Pons (tissue), 1 donor: ENCODE results near the gene TLE3.

Experiments
- DNase-seq: peaks from one replicate; pipeline ENCODE4 v3.0.0-alpha.2; 2016; ENCODE audit warnings: low spot score

Gene TLE3

DNA sequence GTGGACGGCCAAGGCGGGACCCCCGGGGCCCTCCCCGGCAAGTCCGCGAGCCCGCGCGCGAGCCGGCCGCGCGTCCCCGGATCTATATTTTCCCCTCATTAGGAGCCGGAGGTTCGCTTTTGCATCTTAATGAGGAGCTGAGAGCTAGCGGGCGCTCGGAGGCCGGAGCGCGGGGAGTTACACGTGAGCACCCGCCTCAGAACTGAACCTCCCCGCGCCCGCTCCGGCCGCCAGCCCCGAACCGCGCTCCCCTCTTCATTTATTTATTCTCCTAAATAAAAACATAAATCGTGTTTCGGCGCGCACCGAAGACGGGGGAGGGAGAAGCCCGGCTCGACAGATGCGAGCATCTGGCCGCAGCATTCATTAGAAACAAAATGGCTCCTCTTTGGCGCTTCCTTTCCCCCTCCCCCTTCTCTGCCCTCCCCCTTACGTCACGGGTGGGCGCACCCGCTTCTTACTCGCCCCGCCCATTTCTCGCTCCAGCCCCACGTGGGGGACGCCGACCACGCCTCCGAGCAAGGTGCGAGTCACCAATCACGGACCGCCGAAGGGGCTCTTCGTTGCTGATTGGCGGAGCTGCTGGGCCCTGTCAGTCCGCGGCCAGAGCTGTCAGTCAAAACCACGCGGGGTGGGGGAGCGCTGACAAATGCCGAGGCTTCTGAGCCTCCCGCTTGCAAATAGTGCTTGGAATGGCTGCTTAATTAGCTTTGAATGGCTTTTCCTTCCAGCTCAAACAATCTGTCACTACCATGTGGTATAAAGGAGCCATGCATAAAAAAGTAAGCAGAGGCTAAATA, 1.6 kb upstream of the TLE3 start:
- peak; percentile 98 for DNase-seq

DNA sequence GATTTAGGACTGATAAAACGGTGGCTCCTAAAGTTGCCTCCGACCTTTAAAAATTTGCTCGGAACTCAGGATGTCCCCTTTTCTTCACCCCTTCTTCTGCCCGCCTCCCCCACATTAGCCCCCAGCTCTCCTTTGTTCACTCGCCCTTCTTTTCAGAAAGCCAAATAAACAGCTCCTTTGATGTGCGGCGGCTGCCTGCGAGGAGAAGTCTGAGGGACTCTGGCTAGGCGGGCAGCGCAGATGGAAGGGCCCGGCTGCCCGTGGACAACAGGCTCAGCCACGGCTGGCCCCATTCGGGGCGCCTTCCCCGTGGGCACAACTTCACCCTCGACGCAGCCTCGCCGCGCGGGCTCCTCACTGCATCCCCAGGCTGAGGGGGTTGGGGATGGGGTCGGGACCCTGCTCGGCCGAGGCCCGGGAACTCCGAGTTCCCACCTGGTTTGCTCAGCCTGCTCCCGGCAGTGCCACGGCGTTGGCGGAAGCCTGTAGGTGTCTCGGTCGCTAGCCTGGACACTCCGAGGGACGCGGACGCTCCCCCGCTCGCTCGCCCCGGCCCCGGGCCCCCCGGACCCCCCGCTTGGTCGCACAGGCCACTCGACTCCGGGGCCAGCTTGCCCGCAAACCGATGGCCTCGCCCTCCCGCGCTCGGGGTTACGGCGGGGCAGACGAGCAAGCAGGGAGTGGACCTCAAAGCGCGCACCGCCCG, 897 bp upstream of the TLE3 start:
- DNase-seq = peak; percentile 64

DNA sequence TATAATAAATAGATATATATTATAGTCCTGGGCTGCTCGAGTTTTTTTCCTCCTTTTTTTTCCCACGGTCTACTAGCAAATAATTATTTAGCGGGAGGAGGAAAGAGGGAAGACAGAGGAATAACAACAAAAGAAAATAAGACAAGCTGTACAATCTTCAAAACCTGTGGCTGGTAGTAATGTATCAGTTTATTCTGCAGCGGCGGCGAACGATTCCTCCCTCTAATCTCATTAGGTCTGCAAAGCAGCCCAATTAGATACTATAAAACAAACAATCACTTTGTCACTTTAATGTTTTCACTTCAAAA, 390 bp upstream of the TLE3 start:
- no peak for DNase-seq

DNA sequence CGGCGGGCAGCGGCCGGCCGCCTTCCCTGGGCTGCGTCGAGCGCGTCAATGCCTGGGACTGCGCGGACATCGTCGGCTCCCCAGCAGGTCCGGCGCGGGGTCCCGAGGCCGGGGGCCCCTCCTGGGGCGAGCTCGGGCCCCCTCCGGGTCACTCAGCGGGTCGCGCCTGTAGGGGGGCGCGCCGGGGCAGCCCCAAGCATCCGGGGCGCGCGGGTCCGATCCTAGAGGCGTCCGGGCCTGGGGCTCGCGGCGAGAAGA, 725 bp downstream of the TLE3 start:
- DNase-seq = no peak

DNA sequence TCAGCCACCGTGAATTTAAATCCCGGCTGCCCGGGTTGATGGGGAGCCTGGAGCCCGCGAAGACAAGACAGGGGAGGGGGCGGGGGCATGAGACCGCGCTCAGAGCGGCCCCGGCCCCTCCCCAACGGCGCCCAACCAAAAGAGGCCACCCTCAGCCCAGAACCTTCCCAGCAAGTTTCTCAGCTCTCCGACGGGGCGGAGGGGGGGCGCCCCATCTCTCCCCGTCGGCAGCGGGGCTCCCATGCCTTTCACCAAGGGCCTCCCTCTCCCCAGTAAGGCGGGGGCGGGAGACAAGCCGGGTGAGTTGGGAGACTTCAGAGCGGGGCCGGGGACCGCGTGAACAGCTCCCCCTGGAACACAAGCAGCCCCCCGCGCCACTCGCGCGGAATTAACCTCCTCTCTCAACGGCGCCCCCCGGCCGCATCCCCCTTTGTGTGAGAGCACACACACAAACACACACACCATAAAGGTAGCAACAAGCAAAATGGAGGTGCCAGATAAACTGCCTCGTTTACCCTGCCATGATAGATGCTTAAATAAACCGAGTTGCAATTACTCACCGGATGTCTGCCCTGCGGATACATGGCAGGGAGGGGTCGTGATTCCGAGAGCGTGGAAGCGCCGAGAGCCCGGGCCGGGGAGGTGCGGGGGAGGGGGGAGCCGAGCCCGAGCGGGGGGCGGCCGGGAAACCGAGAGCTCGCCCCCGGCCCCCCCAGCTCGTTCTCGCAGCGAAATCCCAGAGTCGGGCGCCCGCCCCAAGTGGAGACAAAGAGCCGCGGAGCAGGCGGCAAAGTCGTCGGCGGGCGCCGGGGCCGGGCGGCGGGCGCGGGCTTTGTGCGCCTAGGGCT, 1.3 kb downstream of the TLE3 start:
- DNase-seq = no peak

DNA sequence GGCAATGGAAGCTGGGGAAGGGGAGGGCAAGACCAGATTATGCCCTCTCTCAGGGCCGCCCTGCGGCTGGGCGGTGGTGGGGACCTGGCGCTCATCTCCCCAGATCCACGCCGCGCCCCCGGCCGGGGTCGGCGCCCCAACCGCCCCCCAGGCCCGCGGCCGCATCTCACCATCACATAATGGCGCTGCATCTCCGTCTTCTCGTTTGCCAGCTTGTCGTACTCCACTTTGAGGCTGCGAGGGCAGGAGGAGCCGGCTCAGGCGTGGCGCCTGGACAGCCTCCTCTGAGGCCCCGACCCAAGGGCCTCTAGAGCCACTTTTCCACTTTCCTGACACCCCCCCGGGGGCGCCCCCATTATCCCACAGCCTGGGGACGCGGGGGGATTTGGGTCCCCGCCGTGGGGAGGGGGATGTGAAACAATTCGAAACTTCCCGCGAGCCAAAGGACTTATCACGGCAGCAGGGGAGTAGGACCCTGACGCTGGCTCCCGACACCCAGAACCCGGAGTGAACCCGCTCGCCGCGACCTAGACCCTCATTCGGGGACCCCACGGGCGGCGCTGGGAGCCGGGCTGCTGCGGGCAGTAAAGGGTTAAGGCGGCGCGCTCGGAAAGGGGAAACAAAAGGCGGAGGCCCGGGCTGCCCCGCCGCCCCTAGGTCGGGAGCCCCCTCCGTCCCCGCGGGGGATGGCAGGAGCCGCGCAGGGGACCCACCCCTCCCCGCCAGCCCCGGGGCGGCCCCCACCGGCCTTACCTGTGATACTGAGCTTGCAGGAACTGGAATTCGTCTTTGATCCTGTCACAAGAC, 2.1 kb downstream of the TLE3 start:
- DNase-seq = no peak

DNA sequence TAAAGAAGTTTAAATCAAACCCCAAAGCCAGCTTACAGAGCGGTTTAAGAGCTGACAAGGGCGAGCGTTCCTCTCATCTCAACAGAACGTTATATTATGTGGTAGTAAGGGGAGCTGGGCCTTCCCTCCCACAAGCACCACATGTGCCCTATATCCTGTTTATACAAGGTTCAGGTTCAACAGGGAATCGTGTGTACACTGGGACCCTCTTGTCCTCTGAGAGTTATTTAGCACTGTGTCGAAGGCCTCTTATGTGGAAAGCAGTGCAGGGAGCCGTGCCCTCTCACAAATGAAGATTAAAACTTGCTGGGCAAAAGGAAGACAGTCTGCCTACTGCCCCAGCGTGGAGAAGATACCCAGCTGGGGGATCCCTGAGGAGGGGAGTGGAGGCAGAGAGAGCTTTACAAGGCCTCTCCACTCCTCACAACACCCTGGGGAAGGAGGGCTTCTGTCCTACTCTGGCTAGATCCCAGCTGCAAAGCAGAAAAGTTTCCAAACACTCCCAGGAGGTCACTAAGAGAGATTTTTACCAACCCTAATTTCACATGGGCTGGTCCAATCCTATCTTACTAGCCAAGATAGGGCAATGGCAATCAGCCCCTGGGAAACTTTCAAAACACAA, 2.9 kb downstream of the TLE3 start:
- DNase-seq = no peak

DNA sequence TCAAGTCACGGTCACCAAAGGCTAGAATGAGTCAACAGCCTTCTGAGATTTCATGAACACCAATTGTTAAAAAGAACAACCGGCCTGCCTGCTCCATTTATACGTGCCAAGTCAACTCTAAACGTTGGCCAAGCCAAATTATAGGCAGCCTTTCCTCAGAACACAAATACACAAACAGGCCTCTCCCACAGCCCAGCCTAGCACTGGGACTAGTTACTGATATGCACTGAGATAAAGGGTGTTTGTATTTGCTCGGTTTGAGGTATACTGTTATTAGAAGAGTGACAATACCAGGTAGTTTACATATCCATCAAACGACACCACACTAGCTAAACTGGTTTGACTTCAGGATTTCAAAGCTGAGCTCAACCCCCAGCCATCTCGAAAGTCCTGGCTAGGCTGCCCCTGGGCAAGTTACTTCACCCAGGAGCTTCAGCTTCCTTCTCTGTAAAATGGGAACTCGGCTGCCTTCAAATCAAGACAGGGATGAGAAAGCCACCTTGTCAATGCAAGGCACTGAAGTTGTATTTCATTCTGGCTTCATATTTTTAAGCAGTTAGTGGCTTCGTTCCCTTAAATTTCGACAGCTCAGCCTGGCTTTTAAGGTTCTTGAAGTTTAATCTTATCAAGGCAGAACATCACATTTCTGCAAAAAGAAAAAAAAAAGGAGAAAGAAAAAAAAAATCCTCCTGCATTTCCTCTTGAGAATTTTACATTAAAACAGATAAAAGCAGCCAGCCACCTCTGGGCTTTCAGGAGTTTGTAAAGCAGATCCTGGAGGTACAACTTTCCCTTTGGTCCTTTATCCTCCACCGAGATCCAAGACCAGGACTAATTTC, 4.0 kb downstream of the TLE3 start:
- no peak for DNase-seq

DNA sequence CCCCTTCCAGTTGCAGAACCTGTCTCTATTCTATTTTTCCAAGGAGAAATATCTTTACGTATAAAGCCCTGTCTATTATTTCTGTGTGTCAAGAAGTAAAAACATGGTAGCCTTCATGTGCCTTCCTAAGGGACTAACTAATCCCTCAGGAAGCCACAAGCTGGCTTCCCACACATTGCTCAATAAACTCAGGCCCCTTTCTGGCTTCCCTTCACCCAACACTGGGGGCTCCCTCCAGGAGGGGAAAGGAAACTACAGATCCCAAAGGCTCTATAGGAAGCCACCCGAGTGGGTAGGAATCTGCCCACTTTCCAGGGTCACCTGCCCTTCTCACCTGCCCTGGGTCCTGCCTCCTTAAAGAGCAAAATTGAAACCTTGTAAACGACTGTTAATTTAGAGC, 4.6 kb downstream of the TLE3 start:
- no peak for DNase-seq

DNA sequence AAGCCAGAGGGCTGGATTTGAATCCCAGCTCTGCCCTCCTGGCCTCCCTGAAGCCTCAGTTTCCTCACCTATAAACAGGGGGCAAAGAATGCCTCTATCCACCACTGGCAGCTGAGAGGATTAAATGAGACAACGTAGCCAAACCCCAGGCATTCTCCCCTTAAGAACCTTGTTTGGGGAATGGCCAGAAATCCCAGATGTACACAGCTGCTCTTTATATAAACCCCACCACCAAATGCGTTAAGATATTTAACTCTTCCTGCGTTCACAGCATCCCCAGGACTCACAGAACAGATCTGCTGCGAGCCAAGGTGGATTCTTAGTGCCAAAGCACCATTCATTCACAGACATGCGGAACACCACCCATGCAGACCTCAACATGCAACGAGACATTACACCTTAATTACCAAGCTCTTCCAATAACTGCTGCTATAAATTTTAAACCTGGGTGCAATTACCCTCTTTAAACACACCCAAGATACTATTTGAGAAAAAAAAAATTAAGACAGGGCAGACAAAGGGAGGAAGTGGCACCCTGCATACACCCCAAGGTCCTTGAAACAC, 5.2 kb downstream of the TLE3 start:
- no peak for DNase-seq

DNA sequence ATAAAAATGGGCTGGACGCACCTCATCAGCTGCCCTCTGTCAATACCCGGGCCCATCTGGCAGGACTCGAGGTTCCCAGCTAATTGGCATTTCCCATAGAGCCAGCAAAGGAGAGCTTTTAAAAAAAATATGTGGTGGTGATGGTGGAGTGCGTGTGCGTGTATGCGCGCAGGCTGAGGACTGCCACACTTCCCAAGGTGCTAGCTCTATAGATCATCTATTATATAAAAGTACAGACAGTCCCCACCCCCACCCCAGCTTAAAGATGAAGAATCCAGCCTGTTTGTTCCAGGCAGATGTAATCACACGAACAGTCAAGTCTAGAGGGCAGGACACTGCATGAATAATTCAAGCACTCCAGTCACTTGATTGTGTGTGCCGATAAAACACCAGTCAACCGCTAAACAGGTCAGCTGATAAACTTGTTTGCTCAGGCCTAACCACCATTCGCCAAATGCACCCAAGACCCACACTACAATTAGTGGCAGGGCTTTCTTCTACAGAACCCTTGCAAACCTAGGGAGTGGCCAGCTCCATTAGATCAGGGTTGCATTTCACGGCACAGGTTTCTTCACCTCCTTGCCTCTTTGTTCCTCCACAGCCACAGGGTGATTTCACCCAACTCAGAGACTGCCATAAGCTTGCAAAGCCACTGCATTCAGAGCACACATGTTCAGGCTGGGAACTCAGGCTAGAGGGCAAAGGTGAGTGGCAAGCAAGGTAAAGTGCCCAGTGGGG, 5.8 kb downstream of the TLE3 start:
- DNase-seq = no peak

DNA sequence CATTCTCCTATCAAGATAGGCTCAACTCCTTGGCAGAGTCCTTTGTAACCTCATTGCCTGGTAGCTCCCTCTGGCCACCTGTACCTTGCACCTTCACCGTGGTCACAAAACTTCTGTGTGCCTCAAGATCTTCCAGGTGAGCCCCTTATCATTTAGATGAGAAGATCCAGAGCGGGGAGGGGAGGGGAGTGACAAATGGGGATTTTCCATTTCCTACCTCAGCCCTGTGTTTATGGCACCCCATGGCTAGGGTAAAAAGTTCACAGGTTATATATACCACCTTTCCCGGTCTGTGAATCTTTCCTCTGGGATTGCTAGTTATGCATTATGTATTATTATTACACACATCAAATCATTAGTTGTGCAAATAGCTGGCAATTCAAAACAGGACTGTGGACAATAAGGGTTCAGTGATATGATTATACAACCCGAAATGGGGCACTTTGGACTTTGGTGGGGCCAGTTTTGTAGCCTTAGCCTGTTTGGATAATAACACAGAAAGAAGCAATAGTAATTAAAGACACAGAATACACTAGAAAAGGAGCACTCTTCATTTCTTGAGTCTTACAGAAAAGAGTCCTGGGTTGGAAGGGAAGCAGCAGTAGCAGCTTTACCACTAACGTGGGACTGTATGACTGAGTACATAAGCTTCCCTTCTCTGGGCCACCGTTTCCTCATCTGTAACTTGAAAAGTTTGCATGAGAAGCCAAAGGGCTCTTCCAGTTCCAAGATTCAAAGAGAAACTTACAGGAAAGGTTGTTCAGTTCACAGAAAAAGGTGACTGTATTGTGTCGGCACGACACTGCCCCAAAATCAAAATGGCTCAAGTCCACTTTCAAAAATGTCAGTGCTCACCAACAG, 7.1 kb downstream of the TLE3 start:
- DNase-seq = no peak

DNA sequence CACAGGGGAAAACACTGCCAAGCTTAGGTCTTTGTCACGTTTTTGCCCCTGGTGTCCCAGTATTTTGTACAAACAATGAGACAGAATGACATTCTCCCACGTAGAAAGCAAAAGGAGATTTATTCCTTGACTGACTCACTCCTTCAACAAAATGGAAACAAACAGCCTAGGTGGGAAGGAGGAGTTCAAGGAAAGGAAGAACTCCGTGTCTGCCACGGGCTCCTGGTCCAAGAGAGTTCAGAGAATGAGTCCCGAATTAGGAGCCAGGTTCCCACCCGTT, 8.1 kb downstream of the TLE3 start:
- DNase-seq = no peak

DNA sequence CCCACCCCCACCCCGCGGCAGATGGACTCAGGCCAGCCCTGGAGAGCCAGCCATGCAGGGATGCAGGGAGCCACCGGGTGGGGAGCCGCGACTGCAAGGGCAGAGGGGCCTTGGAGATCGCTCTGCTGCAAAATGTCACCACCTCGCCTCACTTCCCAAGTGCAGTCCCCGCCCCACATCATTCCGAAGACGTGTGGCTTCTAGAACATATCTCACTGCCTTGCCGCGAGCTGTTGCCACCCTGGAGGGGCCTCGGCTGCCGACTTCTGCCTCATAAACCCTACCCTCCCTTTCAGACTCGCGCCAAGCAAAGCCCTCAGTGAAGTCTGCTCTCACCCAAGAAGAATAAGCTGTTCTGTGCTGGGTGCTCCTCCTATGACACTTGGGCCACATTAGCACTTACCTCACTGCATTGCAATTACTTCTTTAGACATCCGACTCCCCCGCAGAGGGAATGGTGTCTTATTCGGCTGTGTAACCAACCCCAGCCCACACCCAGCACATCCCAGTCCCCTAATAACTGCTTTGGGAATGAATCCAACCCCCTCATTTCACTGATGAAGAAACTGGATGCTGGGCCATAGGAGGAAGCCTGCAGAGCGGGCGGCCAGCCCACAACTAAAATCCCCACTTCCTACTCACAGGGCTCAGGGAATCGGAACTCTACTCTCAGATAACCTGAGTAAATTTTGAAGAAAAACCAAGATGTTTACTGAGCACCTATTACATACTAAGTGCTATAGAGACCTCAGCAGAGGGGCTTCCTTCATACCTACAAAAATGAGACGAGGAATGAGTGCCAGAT, 8.6 kb downstream of the TLE3 start:
- no peak for DNase-seq

DNA sequence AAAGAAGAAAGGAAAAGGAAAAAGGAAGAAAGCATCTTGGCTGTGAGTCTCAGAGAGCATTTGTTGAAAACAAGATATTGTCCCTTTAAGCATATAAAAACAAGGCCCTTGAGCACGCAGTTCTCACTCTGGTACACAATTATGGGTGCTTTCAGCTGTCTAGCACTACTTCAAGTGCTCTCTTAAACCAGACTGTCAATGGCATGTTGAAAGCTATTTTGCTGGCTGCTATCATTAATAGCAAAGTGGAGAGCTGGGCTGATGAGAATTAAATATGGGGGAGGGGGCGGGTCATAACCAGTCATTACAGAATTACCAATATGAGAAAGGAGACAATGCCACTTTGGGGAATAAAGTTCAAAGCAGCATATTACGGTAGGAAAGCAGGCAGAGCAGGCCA, 9.3 kb downstream of the TLE3 start:
- DNase-seq = no peak

DNA sequence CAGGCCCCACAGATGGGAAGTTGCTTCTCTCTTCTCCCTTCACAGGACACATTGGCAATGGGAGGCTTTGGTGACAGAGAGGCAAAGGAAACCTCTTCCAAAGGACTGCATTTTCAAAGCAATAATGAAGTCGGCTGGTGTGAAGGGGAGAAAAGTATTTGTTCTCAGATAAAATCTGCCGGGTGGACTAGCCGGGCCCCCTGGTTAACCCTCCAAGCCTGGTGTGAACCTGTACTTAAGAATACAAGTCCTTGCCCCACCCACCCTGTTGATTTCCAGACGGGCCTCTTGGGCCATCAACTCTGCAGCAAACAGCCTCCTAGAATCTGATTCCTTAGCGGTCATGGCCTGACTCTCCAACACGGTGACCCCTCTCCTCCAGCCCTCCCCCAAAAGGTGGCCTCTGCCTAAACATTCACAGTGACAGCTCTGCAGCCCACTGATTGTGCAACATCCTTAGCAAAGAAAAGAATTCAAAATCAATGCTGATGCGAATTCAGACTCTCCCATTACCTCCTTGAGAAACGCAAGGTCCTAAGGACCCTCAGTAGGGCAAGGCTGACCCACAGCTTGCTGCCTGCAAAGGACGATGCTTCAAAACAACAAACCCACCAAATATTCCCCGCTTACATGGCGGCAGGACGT, 9.9 kb downstream of the TLE3 start:
- DNase-seq = no peak

DNA sequence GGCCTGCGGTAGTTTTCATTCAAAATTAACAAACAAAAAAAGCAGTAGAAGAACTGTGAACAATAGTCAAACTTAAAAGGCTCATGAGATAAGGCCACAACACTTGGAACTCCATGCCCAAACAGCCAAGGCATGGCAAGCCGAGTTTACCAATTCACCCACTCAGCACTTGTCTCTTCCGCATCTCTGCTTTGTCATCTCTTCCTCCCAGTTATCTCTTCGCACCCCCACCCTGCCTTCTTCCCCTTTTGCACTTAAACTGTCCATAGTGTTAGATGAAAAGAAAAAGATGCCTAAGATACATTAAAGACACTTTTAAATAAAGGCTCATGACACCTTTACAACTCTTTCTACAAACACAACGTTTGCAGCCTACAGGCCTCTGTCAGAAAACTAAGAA, 11.1 kb downstream of the TLE3 start:
- peak; percentile 57 for DNase-seq

DNA sequence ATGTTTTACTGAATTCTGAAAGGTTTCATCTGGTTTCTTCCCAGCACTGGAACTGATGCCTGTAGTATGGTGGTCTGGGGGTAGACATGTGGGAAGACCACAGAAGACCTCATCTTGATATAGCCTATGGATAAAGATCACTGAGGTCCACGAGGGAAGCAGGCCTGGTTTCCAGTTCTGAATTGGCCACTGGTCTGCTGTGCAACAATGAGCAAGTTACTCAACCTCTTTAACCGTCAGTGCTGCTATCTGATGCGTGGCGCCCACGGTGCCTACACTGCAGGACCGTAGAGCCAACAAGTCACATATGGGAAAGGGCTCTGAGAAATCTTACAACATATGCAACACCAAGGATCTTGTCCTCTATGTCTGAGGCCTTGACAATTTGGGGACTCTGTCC, 13.3 kb downstream of the TLE3 start:
- DNase-seq = no peak
